Measurements from ENCODE around the gene COA1.

The COA1 gene

DNA sequence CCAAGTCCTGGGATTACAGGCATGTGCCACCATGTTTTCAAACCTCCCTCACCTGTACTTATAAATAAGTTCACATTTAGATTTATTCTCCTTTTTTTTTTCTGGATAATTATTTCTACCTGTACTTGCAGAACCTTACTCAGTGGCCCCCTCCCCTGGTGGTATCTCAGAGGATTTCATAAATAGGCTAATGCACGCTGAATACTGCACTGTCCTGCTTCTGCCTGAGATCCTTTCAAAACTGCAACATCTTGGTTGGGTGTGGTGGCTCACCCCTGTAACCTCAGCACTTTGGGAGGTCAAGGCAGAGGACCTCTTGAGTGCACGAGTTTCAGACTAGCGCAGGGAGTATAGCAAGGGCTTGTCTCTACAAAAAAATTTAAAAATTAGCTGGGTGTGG lies 24.5 kb upstream of the COA1 start:
- peaks cover 30% of the 10 kb centered on the region for H3F3A ChIP-seq (ENCODE audit: insufficient read depth, low read length)
- no peaks in the 10 kb centered on the region for H3K9me2 ChIP-seq (replicated peaks; ENCODE audit: insufficient read depth, low read length)
- H3K79me2 ChIP-seq (ENCODE audit: low read length), result no peaks in the 10 kb centered on the region
- no peak overlapping the region for H3K4me2 ChIP-seq (ENCODE audit: low read depth, low read length)
- H3K9me3 ChIP-seq (replicated peaks; ENCODE audit: insufficient read depth, low read length), result no peaks in the 10 kb centered on the region
- no peaks in the 10 kb centered on the region for H3K27me3 ChIP-seq (replicated peaks; ENCODE audit: insufficient read depth, low read length)
- no peaks in the 10 kb centered on the region for H4K20me1 ChIP-seq (ENCODE audit: insufficient read depth, low read length)
- TF ChIP-seq EZH2 (optimal IDR thresholded peaks at IDR 0.05; ENCODE audit: low read depth, low read length) (no peak), EZH2phosphoT487 (IDR thresholded peaks at IDR 0.05; ENCODE audit: low read length) (no peak)
- TF ChIP-seq, protein P1, sequence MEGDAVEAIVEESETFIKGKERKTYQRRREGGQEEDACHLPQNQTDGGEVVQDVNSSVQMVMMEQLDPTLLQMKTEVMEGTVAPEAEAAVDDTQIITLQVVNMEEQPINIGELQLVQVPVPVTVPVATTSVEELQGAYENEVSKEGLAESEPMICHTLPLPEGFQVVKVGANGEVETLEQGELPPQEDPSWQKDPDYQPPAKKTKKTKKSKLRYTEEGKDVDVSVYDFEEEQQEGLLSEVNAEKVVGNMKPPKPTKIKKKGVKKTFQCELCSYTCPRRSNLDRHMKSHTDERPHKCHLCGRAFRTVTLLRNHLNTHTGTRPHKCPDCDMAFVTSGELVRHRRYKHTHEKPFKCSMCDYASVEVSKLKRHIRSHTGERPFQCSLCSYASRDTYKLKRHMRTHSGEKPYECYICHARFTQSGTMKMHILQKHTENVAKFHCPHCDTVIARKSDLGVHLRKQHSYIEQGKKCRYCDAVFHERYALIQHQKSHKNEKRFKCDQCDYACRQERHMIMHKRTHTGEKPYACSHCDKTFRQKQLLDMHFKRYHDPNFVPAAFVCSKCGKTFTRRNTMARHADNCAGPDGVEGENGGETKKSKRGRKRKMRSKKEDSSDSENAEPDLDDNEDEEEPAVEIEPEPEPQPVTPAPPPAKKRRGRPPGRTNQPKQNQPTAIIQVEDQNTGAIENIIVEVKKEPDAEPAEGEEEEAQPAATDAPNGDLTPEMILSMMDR (IDR thresholded peaks at IDR 0.05; ENCODE audit: low read length), result no peak
- H3K27ac ChIP-seq (ENCODE audit: low read length), result no peak overlapping the region
- H2AFZ ChIP-seq (ENCODE audit: low read length), result no peak overlapping the region
- H3K4me3 ChIP-seq (ENCODE audit: low read length), result no peak overlapping the region
- DNase-seq, result no peak
- no peaks in the 10 kb centered on the region for H3K36me3 ChIP-seq (replicated peaks; ENCODE audit: insufficient read depth, low read length)
- H3K4me1 ChIP-seq (ENCODE audit: low read length), result peaks cover 64% of the 10 kb centered on the region
- H3K9ac ChIP-seq (ENCODE audit: low read length), result no peak overlapping the region

DNA sequence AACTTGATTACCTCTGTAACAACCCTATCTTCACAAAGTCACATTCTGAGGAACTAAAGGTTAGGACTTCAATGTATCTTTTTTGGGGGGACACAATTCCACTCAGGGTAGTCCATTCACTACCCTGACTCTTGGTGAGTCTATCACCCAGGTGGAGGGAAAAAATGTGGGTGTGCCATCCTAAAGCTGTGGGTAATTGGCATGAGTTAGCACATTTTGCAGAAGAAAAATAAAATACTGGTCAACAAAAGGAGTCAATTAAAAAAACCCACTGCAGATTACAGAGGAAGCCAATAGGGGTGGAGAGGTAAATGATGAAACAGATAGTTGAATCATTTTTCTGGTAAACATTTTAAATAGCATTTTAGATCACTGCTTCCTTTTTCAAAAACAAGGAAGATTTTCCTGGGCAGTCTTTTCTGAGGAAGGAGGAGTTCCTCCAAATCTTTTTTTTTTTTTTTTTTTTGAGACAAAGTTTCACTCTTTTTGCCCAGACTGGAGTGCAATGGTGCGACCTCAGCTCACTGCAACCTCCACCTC lies 24.0 kb upstream of the COA1 start:
- peaks cover 30% of the 10 kb centered on the region for H3F3A ChIP-seq (ENCODE audit: insufficient read depth, low read length)
- no peak for DNase-seq

DNA sequence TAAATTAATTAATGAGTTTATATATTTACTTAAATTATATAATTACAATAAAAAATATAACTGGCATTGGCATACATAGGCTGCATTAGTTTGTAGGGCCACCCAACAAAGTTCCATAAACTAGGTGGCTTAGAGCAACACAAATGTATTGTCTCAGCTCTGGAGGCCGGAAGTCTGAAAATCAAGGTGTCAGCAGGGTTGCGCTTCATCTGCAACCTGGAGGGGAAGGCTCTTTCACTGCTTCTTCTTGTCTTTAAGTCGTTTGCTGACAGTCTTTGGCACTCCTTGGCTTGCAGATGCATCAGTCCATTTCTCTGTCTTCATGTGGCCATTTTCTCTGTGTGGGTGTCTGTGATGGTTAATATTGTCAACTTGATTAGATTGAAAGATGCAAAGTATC lies 23.1 kb upstream of the COA1 start:
- peak overlapping the region; percentile 18 for H3K4me2 ChIP-seq (ENCODE audit: low read depth, low read length)
- no peak overlapping the region for H3K9ac ChIP-seq (ENCODE audit: low read length)
- TF ChIP-seq EZH2phosphoT487 (IDR thresholded peaks at IDR 0.05; ENCODE audit: low read length), result no peak
- TF ChIP-seq, protein P1 (IDR thresholded peaks at IDR 0.05; ENCODE audit: low read length), result no peak
- TF ChIP-seq EZH2 (optimal IDR thresholded peaks at IDR 0.05; ENCODE audit: low read depth, low read length), result no peak
- no peaks in the 10 kb centered on the region for H3K36me3 ChIP-seq (replicated peaks; ENCODE audit: insufficient read depth, low read length)
- H3K4me1 ChIP-seq (ENCODE audit: low read length), result peaks cover 55% of the 10 kb centered on the region
- H3K79me2 ChIP-seq (ENCODE audit: low read length), result no peaks in the 10 kb centered on the region
- no peaks in the 10 kb centered on the region for H3K9me2 ChIP-seq (replicated peaks; ENCODE audit: insufficient read depth, low read length)
- peaks cover 24% of the 10 kb centered on the region for H3F3A ChIP-seq (ENCODE audit: insufficient read depth, low read length)
- H3K9me3 ChIP-seq (replicated peaks; ENCODE audit: insufficient read depth, low read length), result no peaks in the 10 kb centered on the region
- no peaks in the 10 kb centered on the region for H3K27me3 ChIP-seq (replicated peaks; ENCODE audit: insufficient read depth, low read length)
- no peak overlapping the region for H3K4me3 ChIP-seq (ENCODE audit: low read length)
- no peaks in the 10 kb centered on the region for H4K20me1 ChIP-seq (ENCODE audit: insufficient read depth, low read length)
- peak overlapping the region; percentile 17; the same call in 1 of the 2 replicates for H3K27ac ChIP-seq (ENCODE audit: low read length)
- no peak overlapping the region for H2AFZ ChIP-seq (ENCODE audit: low read length)
- DNase-seq, result peak; percentile 79

More for the DNA sequence above, 24.0 kb upstream of the COA1 start:
- no peaks in the 10 kb centered on the region for H3K9me2 ChIP-seq (replicated peaks; ENCODE audit: insufficient read depth, low read length)
- TF ChIP-seq, protein P1 (IDR thresholded peaks at IDR 0.05; ENCODE audit: low read length), result no peak
- no peak for TF ChIP-seq EZH2phosphoT487 (IDR thresholded peaks at IDR 0.05; ENCODE audit: low read length)
- H3K4me3 ChIP-seq (ENCODE audit: low read length), result no peak overlapping the region
- H4K20me1 ChIP-seq (ENCODE audit: insufficient read depth, low read length), result no peaks in the 10 kb centered on the region
- no peaks in the 10 kb centered on the region for H3K79me2 ChIP-seq (ENCODE audit: low read length)
- H3K4me1 ChIP-seq (ENCODE audit: low read length), result peaks cover 64% of the 10 kb centered on the region
- H2AFZ ChIP-seq (ENCODE audit: low read length), result no peak overlapping the region
- no peak overlapping the region for H3K9ac ChIP-seq (ENCODE audit: low read length)
- H3K36me3 ChIP-seq (replicated peaks; ENCODE audit: insufficient read depth, low read length), result no peaks in the 10 kb centered on the region
- no peaks in the 10 kb centered on the region for H3K27me3 ChIP-seq (replicated peaks; ENCODE audit: insufficient read depth, low read length)
- H3K4me2 ChIP-seq (ENCODE audit: low read depth, low read length), result 0 out of 2 replicates have a peak overlapping the region, but pooled peaks have one; percentile 18
- H3K9me3 ChIP-seq (replicated peaks; ENCODE audit: insufficient read depth, low read length), result no peaks in the 10 kb centered on the region
- no peak overlapping the region for H3K27ac ChIP-seq (ENCODE audit: low read length)
